Fibroblast of skin of right quadriceps (primary cell): ENCODE results near the gene CCT5.
"Not testable (repeated sequence)": the region's sequence is repeated elsewhere in the genome, so short reads cannot be mapped to it uniquely, and the experiment has no call there.

Source experiments
- DNase-seq: peaks from one replicate; pipeline ENCODE4 v3.0.0-alpha.2; 2013

CCT5 gene

DNA sequence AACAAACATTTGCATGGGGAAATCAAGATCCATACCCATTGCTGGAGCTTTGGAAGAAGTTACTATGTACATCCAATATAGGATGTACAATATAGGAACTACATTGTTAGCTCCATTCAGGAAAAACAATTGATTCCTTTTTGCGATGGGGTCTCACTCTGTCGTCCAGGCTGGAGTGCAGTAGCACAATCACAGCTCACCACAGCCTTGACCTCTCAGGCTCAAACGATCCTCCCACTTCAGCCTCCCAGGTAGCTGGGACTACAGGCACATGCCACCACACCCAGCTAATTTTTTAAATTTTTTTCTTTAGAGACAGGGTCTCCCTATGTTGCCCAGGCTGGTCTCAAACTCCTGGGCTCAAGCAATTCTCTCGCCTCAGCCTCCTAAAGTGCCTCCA lies 2.9 kb upstream of the CCT5 start:
- DNase-seq, result not testable (repeated sequence)

DNA sequence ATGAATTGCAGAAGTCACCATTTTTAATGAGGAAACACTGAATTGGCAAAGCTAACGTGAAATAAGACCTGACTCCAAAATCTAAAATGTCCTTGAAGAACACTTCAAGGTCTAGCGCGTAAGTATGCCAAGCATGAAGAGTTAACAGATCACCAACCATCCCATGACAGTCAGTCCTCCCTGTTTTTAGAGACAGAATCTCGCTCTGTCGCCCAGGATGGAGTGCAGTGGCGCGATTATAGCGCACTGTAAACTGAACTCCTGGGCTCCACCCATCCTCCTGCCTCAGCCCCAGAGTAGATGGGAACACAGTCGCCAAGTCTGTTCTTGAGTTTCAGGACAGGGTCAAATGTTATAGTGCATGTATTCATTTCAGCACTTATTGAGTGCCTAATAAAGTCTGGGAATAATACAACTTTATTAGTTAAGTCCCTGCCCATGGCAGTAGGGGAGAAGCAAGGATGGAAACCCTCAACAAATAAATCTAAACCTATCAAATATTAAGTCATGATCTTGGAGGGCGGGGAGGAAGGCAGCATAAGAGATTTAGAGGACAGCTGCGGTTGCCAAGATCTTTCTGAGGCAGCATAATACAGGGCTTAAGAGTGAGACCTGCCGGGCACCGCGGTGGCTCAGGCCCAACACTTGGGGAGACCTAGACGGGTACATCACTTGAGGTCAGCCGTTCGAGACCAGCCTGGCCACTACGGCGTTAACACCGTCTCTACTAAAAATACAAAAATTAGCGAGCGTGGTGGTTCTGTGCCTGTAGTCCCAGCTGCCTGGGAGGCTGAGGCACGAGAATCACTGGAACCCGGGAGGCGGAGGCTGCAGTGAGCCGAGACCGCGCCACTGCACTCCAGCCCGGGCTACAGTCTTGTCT lies 1.5 kb upstream of the CCT5 start:
- no peak for DNase-seq

DNA sequence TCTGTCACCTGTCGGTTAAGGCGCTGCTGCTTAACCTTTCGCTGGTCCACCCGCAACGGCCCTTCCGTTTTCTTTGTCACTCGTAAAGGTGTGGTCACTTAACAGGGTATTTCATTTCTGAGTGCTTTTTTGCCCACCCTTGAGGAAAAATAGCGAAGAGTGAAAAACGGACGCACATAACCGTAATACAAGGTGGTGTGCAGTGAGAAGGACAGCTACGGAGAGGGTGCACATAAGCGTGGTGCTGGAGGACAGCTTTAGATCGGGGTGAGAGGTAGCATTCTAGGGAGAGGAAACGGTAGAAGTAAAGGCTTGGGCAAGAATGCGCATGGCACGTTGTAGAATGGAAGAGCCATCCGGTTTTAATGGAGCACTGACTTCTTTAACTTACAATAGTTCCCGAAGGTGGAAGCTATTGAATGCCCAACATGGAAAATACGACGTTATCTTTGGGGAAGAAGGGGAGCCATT lies 761 bp downstream of the CCT5 start:
- no peak for DNase-seq

DNA sequence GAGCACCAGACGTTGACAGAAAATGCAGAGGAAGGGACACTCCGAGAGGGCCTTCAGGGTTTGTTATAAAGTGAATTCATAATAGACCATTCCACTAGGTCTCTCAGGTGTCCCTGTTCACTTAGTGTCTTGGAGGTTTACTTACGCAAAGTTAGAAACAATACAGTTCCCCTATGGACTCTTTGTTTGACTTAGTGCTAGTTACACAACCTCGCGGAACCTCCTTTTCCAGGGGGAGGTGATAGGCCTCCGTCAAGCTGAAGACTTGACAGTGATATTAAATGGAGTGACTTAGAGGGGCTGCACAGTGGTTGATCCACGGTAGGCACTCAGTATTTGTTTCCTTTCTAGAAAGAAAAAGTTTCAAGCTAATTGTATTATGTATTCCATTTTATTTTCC lies 1.3 kb downstream of the CCT5 start:
- DNase-seq, result no peak

DNA sequence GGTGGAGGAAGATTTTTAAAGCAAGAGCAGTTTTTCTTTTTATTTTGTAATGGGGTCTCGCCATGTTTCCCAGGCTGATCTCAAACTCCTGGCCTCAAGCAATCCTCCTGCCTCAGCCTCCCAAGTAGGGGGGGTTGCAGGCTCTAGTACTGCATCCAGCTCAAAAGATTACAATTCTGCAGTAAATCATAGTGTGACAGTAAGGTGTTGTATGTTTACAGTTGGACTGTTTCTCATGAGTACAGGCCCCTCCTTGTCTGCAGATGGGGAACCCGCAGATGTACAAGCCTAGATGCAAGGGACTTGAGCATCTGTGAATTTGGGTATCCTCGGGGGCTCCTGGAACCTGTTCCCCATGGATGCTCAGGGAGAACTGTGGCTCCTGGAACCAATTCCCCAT lies 3.3 kb downstream of the CCT5 start:
- no peak for DNase-seq

DNA sequence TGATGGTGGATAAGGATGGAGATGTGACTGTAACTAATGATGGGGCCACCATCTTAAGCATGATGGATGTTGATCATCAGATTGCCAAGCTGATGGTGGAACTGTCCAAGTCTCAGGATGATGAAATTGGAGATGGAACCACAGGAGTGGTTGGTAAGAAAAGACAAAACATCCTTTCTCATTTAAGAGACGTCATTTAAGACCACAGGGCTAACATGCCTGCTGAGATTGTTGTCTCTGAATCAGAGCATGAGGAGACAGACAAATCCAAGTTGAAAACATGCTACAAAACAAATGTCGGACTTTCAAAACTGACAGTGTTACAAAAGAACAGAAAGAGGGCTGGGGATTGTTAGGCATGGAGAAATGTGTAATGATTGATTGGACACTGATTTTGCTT lies 4.6 kb downstream of the CCT5 start:
- no peak for DNase-seq

DNA sequence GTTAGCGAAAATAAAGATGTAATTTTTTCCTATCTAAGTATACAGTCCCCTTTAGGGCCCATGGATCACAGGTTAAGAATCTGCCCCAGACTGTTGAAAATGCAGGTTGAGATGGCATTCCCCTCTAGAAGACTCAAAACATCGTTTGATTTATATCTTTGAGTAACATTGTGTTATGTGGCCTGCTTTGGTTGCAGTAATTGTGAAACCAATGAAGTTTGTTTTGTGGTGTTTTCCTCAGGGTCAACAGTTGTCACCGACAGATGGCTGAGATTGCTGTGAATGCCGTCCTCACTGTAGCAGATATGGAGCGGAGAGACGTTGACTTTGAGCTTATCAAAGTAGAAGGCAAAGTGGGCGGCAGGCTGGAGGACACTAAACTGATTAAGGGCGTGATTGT lies 7.8 kb downstream of the CCT5 start:
- DNase-seq, result no peak

DNA sequence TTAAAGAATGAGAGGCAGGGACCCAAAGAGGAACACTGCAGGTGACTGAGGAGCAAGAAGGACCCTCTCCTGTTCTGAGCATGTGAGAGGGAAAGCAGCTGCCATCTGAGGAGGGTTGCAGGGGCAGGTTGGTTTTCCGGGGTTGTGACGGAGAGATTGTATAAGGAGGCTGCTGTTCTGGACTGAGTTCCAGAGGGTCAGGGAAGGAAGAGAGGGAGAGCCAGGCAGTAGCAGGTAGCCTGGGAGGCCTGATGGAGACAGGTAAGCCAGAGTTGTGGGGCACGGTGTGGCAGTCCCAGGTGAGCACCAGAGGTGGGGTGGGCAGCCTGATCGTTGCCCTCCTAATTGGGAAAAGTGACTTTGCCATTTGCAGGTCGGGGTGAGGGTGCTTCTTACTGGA lies 9.8 kb downstream of the CCT5 start:
- DNase-seq, result no peak

GRCh38 chr5:10261065-10261464 lies 11.0 kb downstream of the CCT5 start:
- no peak for DNase-seq

- no peak for DNase-seq
Observed at GRCh38 chr5:10262121-10262774, 12.2 kb downstream of the CCT5 start.

- DNase-seq, result no peak
Observed at GRCh38 chr5:10262995-10263394, 12.9 kb downstream of the CCT5 start.

DNA sequence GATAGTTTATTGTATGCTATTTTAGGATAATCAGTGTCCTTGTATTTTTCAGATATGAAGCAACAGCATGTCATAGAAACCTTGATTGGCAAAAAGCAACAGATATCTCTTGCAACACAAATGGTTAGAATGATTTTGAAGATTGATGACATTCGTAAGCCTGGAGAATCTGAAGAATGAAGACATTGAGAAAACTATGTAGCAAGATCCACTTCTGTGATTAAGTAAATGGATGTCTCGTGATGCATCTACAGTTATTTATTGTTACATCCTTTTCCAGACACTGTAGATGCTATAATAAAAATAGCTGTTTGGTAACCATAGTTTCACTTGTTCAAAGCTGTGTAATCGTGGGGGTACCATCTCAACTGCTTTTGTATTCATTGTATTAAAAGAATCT lies 14.5 kb downstream of the CCT5 start:
- DNase-seq, result peak; percentile 67

DNA sequence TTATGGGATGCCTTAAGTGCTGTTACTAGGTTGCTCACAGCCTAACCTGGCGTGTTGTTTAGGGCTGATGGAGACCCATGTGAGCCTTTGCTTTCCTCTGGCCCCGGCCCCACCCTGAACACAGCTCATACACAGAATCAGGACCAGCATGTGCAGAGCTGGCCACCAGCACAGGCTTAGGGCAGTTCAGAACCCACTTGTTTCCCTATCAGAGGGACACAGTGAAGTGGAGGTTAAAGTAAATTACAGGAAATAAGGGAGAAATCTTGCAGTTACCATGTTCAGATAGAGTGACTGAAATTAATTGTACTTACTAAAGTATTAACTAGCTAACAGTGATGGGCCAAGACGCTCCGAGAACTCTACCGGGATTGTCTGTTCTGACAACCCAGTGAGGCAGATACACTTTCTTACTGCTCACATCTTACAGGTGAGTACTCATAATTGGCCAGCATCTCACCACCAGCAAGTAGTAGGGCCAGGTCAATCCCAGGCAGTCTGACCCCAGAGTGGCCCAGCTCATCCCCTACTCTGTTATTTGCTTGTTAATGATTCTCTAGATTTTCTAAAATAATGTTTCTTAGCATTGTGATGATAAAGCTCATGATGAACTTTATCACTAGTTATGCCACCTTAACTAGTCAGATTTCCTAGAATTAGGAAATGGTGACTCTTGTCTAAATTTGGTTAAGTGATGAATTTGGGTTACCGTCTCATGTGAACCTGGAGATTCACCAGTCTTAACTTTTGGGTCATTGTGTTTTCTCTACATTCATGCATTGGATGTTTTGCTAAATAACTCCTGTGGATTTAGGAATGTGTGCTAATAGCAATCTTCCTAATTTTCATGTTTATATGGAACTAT lies 15.4 kb downstream of the CCT5 start:
- DNase-seq, result no peak

DNA sequence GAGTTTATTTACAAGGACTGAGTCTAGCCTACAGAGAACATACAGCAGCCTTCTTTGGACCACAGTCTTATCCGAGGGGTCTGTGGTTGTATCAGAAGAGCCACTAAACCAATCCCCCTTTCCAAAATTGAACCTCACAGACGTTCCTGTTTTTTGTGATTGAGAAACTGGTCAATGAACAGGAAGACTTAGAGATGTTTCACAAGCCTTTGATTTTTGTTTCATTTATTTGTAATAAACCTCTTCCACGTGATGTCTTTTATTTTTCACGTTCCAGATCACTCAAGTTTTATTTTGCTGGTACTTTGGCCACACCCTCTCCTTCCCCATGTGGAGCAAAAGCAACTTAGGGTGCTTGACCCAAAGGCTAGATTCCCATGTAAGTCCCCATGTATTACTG lies 16.1 kb downstream of the CCT5 start:
- DNase-seq, result no peak

GRCh38 chr5:10266839-10267238 lies 16.8 kb downstream of the CCT5 start:
- DNase-seq, result no peak

DNA sequence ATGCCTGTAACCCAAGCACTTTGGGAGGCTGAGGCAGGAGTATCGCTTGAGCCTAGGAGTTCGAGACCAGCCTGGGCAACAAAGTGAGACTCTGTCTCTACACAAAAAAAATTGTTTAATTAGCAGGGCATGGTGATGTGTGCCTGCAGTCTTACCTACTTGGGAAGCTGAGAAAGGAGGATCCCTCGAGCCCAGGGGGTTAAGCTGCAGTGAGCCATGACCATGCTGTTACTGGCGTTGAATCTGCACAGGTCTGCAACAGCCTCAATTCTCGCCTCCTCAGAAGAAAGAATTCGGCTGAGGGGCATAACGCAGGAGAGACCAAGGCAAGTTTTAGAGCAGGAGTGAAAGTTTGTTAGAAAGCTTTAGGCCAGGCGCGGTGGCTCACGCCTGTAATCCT lies 18.0 kb downstream of the CCT5 start:
- DNase-seq, result no peak

DNA sequence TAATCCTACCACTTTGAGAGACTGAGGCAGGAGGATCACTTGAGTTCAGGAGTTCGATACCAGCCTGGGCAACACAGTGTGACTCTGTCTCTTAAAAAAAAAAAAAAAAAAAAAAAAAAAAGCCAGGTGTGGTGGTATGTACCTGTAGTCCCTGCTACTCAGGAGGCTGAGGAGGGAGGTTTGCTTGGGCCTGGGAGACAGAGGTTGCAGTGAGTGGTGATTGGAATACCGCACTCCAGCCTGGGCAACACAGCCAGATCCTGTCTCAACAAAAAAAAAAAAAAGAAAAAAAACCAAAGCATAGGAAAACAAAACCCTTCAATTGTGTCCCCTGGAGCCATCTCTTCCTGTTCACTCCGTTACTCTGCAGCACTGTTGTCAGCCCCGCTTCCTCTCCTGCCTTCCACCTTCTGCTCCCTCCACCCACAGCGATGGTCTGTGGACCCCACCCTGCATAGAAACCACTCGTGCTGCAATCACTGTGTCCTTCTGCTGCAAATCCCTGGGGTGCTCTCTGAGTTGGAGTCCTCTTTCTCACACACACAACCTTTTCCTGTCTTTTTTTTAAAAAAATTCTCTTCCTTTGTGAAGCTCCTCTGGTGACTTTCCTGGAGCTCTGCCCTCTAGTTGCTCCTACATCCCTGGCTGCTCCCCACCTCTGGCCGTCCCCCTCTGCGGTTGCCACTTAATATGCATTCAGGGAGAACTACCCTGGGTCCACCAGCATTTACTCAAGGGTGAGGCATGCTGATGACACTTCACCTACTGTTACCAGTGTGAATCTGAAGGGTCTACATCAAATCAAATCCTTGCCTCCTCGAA lies 22.2 kb downstream of the CCT5 start:
- no peak for DNase-seq

GRCh38 chr5:10272875-10273209 lies 22.8 kb downstream of the CCT5 start:
- DNase-seq, result not testable (repeated sequence)

DNA sequence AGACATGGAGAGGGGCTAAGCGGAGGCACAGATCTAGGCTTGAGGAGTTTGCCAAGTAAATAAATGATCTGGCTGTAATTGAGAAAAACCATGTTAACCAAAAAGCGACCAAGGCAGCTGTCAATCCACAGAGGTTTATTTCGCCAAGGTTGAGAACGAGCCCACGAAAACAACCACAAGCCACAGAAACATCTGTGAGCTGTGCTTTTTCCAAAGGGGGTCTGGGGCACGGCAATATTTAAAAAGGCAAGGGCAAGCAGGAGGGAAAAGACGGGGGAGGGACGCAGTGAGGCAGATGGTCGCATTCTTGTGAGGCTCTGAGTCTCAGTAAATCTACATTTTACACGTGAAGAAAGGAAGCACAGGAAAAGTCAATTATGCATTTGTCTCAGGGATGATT lies 25.4 kb downstream of the CCT5 start:
- no peak for DNase-seq

DNA sequence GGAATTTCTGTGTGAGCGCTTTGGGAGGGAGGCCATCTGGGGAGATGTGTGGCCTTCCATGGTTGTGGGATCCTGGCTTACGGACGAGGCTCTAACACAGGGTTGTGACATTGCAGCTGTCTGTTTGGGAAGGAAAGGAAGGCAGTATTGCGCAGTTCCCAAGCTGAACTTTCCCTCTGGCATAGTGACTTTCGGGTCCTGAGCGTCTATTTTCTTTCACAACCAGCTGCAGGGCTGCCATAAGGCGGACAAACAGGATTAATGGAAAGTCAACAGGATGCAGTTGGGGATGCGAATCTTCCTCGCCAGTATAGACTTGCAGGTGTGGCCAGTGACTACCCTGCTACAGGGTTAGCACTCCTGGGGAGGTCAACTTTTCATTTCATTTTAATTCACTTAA lies 25.9 kb downstream of the CCT5 start:
- DNase-seq, result no peak

- DNase-seq, result no peak
Observed at GRCh38 chr5:10276691-10277090, 26.6 kb downstream of the CCT5 start.

- no peak for DNase-seq
Observed at GRCh38 chr5:10277773-10278630, 27.9 kb downstream of the CCT5 start.
